Measurements from ENCODE around the gene TASOR2. TPM values are rescaled to one million over a fixed set of nuclear protein-coding genes. Genes with fewer than 3 reads are reported as not detected.

TASOR2 gene
- total RNA-seq, 1 experiment from 2014 or later, result 80.3 TPM

GRCh38 chr10:5684971-5685763, 529 bp downstream of the TASOR2 start:
- CTCF ChIA-PET, result interaction anchor here (1.3 kb wide), 1 partner anchor 55 kb away, joined by 4 read pairs; no protein-coding TSS in a partner anchor
- Histone ChIP-seq H3K36me3 (ENCODE audit: control insufficient read depth in 1 of 2, insufficient read depth in 2 of 2, low read length in 2 of 2) (no peaks in the 10 kb centered on the region; a peak in 1 of 4 replicates), H3K27ac (ENCODE audit: low read depth, low read length) (peak overlapping the region; percentile 87), H3K4me2 (ENCODE audit: low read length) (peak overlapping the region; percentile 81), H4K20me1 (ENCODE audit: insufficient read depth) (peaks cover 12% of the 10 kb centered on the region; the same call in 1 of the 2 replicates), H2AFZ (ENCODE audit: low read depth, low read length, poor library complexity, severe bottlenecking) (no peak overlapping the region), H3K4me3 (replicated peaks in 1 of 2; ENCODE audit: low read depth in 1 of 2, low read length in 2 of 2) (peak overlapping the region; percentile 71 to 89), H3K4me1 (ENCODE audit: control insufficient read depth in 1 of 2, insufficient read depth in 2 of 2, low read length in 2 of 2) (peaks cover 4 to 16% of the 10 kb centered on the region in 2 experiments; a peak in 3 of 4 replicates), H3K79me2 (ENCODE audit: insufficient read depth, low read length) (peaks cover 53% of the 10 kb centered on the region), H3K27me3 (ENCODE audit: insufficient read depth, low read length) (no peaks in the 10 kb centered on the region), H3K9me3 (ENCODE audit: control insufficient read depth in 1 of 2, insufficient read depth in 1 of 2, low read depth in 1 of 2, low read length in 2 of 2) (no peaks in the 10 kb centered on the region), H3K9me2 (ENCODE audit: insufficient read depth) (no peaks in the 10 kb centered on the region), H3K9ac (ENCODE audit: low read length) (peak overlapping the region; percentile 79)
- BruUV-seq (replicated peaks), result no TSS peak
- RAD21 ChIA-PET (ENCODE audit: low non-redundant PET in 1 of 2, low total read pairs in 2 of 2, uncharacterized antibody in 2 of 2, unreplicated experiment in 2 of 2), result no interaction called here
- POLR2A ChIA-PET, result interaction anchor here (1.0 kb wide), 1 partner anchor 8 kb away, joined by 3 read pairs; no protein-coding TSS in a partner anchor
- intact Hi-C loops (cut with micrococcal nuclease), result loop anchor here (2.0 kb wide), 1 partner anchor 188 kb away; no protein-coding TSS in a partner anchor
- ATAC-seq (peak; percentile 64), DNase-seq (ENCODE audit: low read depth, low spot score) (peak; percentile 47)
- TF ChIP-seq JUND (IDR thresholded peaks at IDR 0.05) (no peak), ATF3 (IDR thresholded peaks at IDR 0.05) (no peak), ZBTB33 (IDR thresholded peaks at IDR 0.05; ENCODE audit: extremely low read depth, insufficient replicate concordance, low read length) (no peak), POLR2AphosphoS5 (IDR thresholded peaks at IDR 0.05; ENCODE audit: low read depth, low read length) (no peak), CEBPB (IDR thresholded peaks at IDR 0.05; ENCODE audit: low read depth) (no peak), REST (IDR thresholded peaks at IDR 0.05; ENCODE audit: low read depth) (no peak), MAX (IDR thresholded peaks at IDR 0.05) (no peak; the same call in 1 of the 2 replicates), POLR2A (IDR thresholded peaks at IDR 0.05; ENCODE audit: borderline replicate concordance, extremely low read depth, insufficient read depth, insufficient read length) (no peak), YY1 (IDR thresholded peaks at IDR 0.05; ENCODE audit: extremely low read depth, insufficient replicate concordance, low read depth, low read length) (no peak), ELF1 (IDR thresholded peaks at IDR 0.05; ENCODE audit: borderline replicate concordance, low read depth) (no peak), EZH2phosphoT487 (IDR thresholded peaks at IDR 0.05; ENCODE audit: borderline replicate concordance) (no peak), SIN3A (IDR thresholded peaks at IDR 0.05; ENCODE audit: low read depth) (0 out of 2 replicates have a peak, but pooled peaks have one; percentile 50), EZH2 (IDR thresholded peaks at IDR 0.05) (no peak), RAD21 (IDR thresholded peaks at IDR 0.05; ENCODE audit: low read depth) (peak; percentile 62), CTCF (IDR thresholded peaks at IDR 0.05 in 2 of 3, conservative IDR thresholded peaks at IDR 0.05 in 1 of 3; ENCODE audit: borderline replicate concordance in 1 of 3, insufficient read depth in 1 of 3, low read depth in 2 of 3, low read length in 2 of 3) (peak; percentile 39 to 58 (median 47); a peak in 4 of 6 replicates), ZFX (IDR thresholded peaks at IDR 0.05) (peak; percentile 66; the same call in 1 of the 2 replicates), EGR1 (IDR thresholded peaks at IDR 0.05; ENCODE audit: low read depth) (no peak), FOSL1 (IDR thresholded peaks at IDR 0.05; ENCODE audit: low read depth) (no peak)

Measured in HCT116 (cell line).